ENCODE measurements around the gene P4HA1.
"Not testable (repeated sequence)": the region's sequence is repeated elsewhere in the genome, so short reads cannot be mapped to it uniquely, and the experiment has no call there.

Gene P4HA1

GRCh38 chr10:73119457-73119856 is 22.8 kb upstream of the P4HA1 start:
- no peaks in the 10 kb centered on the region for H3K27me3 ChIP-seq (ENCODE audit: insufficient read depth, poor library complexity, severe bottlenecking)
- DNase-seq (ENCODE audit: low spot score), result no peak
- no peak for ATAC-seq (ENCODE audit: low read depth)
- no peak overlapping the region for H3K4me3 ChIP-seq (ENCODE audit: severe bottlenecking)
- no peak overlapping the region for H3K27ac ChIP-seq (ENCODE audit: poor library complexity, severe bottlenecking)
- peaks cover 13% of the 10 kb centered on the region for H3K4me1 ChIP-seq (ENCODE audit: insufficient read depth, poor library complexity, severe bottlenecking)
- no peaks in the 10 kb centered on the region for H3K9me3 ChIP-seq (ENCODE audit: severe bottlenecking)
- H3K36me3 ChIP-seq (ENCODE audit: low read depth), result peaks cover 11% of the 10 kb centered on the region; the same call in 1 of the 2 replicates
- no peak for TF ChIP-seq CTCF (IDR thresholded peaks at IDR 0.05; ENCODE audit: poor library complexity, severe bottlenecking)

GRCh38 chr10:73117976-73118743 is 21.5 kb upstream of the P4HA1 start:
- Histone ChIP-seq H3K4me3 (ENCODE audit: severe bottlenecking) (no peak overlapping the region), H3K27ac (ENCODE audit: poor library complexity, severe bottlenecking) (peak overlapping the region; percentile 29), H3K9me3 (ENCODE audit: severe bottlenecking) (no peaks in the 10 kb centered on the region), H3K4me1 (ENCODE audit: insufficient read depth, poor library complexity, severe bottlenecking) (peaks cover 18% of the 10 kb centered on the region), H3K36me3 (ENCODE audit: low read depth) (0 out of 2 replicates have a peak, but pooled peaks cover 3% of the 10 kb centered on the region), H3K27me3 (ENCODE audit: insufficient read depth, poor library complexity, severe bottlenecking) (no peaks in the 10 kb centered on the region)
- DNase-seq (ENCODE audit: low spot score) (no peak), ATAC-seq (ENCODE audit: low read depth) (peak; percentile 92)
- TF ChIP-seq CTCF (IDR thresholded peaks at IDR 0.05; ENCODE audit: poor library complexity, severe bottlenecking), result no peak

- peaks cover 28% of the 10 kb centered on the region for H3K4me1 ChIP-seq (ENCODE audit: insufficient read depth, poor library complexity, severe bottlenecking)
- TF ChIP-seq CTCF (IDR thresholded peaks at IDR 0.05; ENCODE audit: poor library complexity, severe bottlenecking), result no peak
- H3K27me3 ChIP-seq (ENCODE audit: insufficient read depth, poor library complexity, severe bottlenecking), result no peaks in the 10 kb centered on the region
- ATAC-seq (ENCODE audit: low read depth), result no peak
- no peak for DNase-seq (ENCODE audit: low spot score)
- H3K9me3 ChIP-seq (ENCODE audit: severe bottlenecking), result no peaks in the 10 kb centered on the region
- no peak overlapping the region for H3K4me3 ChIP-seq (ENCODE audit: severe bottlenecking)
- H3K36me3 ChIP-seq (ENCODE audit: low read depth), result 0 out of 2 replicates have a peak, but pooled peaks cover 3% of the 10 kb centered on the region
- no peak overlapping the region for H3K27ac ChIP-seq (ENCODE audit: poor library complexity, severe bottlenecking)
These were observed 19.4 kb upstream of the P4HA1 start for GRCh38 chr10:73116017-73116416.

GRCh38 chr10:73113551-73113950 is 16.9 kb upstream of the P4HA1 start:
- TF ChIP-seq CTCF (IDR thresholded peaks at IDR 0.05; ENCODE audit: poor library complexity, severe bottlenecking), result no peak
- DNase-seq (ENCODE audit: low spot score) (no peak), ATAC-seq (ENCODE audit: low read depth) (no peak)
- H3K36me3 ChIP-seq (ENCODE audit: low read depth), result no peaks in the 10 kb centered on the region
- H3K4me3 ChIP-seq (ENCODE audit: severe bottlenecking), result no peak overlapping the region
- H3K27me3 ChIP-seq (ENCODE audit: insufficient read depth, poor library complexity, severe bottlenecking), result no peaks in the 10 kb centered on the region
- H3K27ac ChIP-seq (ENCODE audit: poor library complexity, severe bottlenecking), result no peak overlapping the region
- peaks cover 27% of the 10 kb centered on the region for H3K4me1 ChIP-seq (ENCODE audit: insufficient read depth, poor library complexity, severe bottlenecking)
- no peaks in the 10 kb centered on the region for H3K9me3 ChIP-seq (ENCODE audit: severe bottlenecking)

- H3K4me3 ChIP-seq (ENCODE audit: severe bottlenecking); ATAC-seq (ENCODE audit: low read depth); DNase-seq (ENCODE audit: low spot score); H3K36me3 ChIP-seq (ENCODE audit: low read depth); H3K9me3 ChIP-seq (ENCODE audit: severe bottlenecking); H3K27me3 ChIP-seq (ENCODE audit: insufficient read depth, poor library complexity, severe bottlenecking): not testable (repeated sequence)
- H3K4me1 ChIP-seq (ENCODE audit: insufficient read depth, poor library complexity, severe bottlenecking), result peaks cover 15% of the 10 kb centered on the region
- H3K27ac ChIP-seq (ENCODE audit: poor library complexity, severe bottlenecking), result peak overlapping the region; percentile 90
These were observed 15.4 kb upstream of the P4HA1 start for GRCh38 chr10:73112032-73112431.

All from RWPE2 (cell line).